ENCODE measurements around the gene TSEN2.

Gene TSEN2

DNA sequence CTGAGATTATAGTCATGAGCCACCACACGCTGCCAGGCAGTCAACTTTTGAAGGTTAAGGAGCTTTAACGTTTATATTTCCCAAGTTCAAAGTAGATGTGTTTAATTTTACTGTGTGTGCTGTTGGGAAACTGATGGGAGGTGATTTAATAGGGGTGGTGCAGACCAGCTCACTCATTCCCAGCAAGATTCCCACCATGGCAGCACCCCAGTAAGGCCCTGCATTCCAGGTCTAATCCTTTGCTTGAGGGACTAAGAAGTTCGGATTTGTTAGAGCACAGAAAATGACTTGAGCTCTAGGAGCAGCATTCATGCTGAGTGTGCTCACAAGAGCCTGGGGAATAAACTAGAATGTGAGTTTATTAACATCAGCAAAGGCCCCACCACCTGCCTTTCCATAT is 25.2 kb downstream of the TSEN2 start:
- no peak for TF ChIP-seq CTCF (IDR thresholded peaks at IDR 0.05; ENCODE audit: insufficient read depth, low read depth, low read length, missing control alignments)
- no peak for DNase-seq (ENCODE audit: low read depth)
- H3K4me3 ChIP-seq (ENCODE audit: low read length) = no peak overlapping the region

GRCh38 chr3:12512534-12513118 is 28.3 kb downstream of the TSEN2 start:
- DNase-seq (ENCODE audit: low read depth) = no peak
- no peak for TF ChIP-seq CTCF (IDR thresholded peaks at IDR 0.05; ENCODE audit: insufficient read depth, low read depth, low read length, missing control alignments)
- no peak overlapping the region for H3K4me3 ChIP-seq (ENCODE audit: low read length)

- no peak for TF ChIP-seq CTCF (IDR thresholded peaks at IDR 0.05; ENCODE audit: insufficient read depth, low read depth, low read length, missing control alignments)
- DNase-seq (ENCODE audit: low read depth) = no peak
- no peak overlapping the region for H3K4me3 ChIP-seq (ENCODE audit: low read length)
These were observed 29.6 kb downstream of the TSEN2 start for GRCh38 chr3:12513694-12514446.

DNA sequence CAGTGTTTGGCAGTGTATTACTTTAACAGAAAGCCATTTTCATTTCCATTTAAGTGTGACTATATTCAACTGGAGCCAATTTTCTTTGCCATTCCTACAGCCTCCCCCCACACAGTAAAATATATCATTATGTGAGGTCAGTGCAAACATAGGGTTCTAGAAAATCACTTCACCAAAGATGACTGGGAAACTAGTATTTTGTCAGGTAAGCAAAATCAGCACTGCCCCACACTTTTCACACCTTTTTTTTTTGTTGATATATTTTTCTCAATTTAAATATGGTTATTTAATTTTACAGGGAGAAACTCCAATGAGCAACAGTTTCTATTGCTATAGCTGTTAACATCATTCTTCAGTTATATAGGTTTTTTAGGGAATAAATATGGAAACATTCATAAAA is 31.4 kb downstream of the TSEN2 start:
- TF ChIP-seq CTCF (IDR thresholded peaks at IDR 0.05; ENCODE audit: insufficient read depth, low read depth, low read length, missing control alignments) = no peak
- DNase-seq (ENCODE audit: low read depth) = no peak
- H3K4me3 ChIP-seq (ENCODE audit: low read length) = no peak overlapping the region

DNA sequence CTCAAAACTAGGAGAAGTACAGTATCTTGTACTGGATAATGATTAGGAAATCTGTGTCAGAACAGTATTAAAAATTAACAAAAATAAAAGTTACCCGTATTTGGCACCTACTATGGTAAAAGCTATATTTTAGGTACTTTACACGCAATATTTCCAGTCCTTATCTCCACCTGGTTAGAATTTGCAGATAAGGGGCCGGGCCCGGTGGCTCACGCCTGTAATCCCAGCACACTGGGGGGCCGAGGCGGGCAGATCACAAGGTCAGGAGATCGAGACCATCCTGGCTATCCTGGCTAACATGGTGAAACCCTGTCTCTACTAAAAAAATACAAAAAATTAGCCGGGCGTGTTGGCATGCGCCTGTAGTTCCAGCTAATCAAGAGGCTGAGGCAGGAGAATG is 32.6 kb downstream of the TSEN2 start:
- TF ChIP-seq CTCF (IDR thresholded peaks at IDR 0.05; ENCODE audit: insufficient read depth, low read depth, low read length, missing control alignments) = no peak
- DNase-seq (ENCODE audit: low read depth) = no peak
- H3K4me3 ChIP-seq (ENCODE audit: low read length) = no peak overlapping the region

DNA sequence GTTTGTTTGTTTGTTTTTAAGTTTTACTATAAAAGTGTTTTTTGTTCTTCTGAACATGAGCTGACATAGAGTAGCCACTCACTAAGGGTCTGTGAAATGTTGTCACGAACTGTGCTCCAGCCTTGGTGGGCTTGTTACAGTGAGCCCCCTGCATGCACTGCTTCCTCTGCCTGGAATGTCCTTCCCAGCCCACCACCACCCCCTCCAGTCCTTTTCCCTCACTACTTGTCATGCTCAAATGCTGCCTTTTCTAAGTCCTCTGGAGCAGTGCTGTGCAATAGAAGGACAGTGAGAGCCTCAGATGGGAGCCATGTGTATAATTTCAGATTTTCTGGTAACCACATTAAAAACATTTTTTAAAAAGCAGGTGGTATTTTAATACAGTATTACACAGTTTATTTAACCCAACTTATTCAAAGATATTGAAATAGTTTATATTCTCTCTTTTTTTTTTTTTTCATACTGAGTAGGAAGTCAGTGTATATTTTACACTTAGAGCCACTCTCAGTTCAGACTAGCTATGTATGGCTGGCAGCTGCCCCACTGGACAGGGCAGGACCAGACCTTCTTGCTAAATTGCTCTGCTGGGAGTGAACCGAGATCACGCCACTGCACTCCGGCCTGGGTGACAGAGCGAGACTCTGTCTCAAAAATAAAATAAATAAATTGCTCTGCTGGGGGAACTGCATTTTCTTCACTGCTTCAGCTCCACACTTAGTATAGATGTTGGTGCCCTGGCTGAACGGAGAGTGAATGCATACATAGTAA is 34.2 kb downstream of the TSEN2 start:
- no peak overlapping the region for H3K4me3 ChIP-seq (ENCODE audit: low read length)
- no peak for TF ChIP-seq CTCF (IDR thresholded peaks at IDR 0.05; ENCODE audit: insufficient read depth, low read depth, low read length, missing control alignments)
- DNase-seq (ENCODE audit: low read depth) = no peak
